Posterior vena cava (tissue), 2 donors: ENCODE results near the gene MARCHF4. TPM values are rescaled to one million over a fixed set of nuclear protein-coding genes. Genes with fewer than 3 reads are reported as not detected.
A peak's percentile ranks its signal among the peaks of the same experiment; 100 is the strongest.

Experiments
- DNase-seq: peaks from one replicate; pipeline ENCODE4 v3.0.0-alpha.2; 2020; ENCODE audit warnings: low spot score
- intact Hi-C, 2 donors: fragments of 100-400 bp; cut with DNase I; formaldehyde crosslinking; loops; one replicate each; pipeline versions ENCODE4 v1.14.1 to v1.14.2; 2022 to 2023
- long read RNA-seq, 2 donors: library from polyadenylated mRNA; unstranded; transcript quantifications; one replicate each; pipeline ENCODE4 v2.0.0, GENCODE V29; 2020 to 2021
- total RNA-seq, 2 donors: library from RNA; stranded (reverse); fragmentation: NEBNext Ultra II Directional; extraction: Animal tissue kit (Norgen Biotek cat#: 25700); gene quantifications; one replicate each; pipeline ENCODE4 v1.2.1, GENCODE V29; 2021
- donor health status: DM: yes; HTN: yes; CAD: no.
- donor health status: DM: yes; HTN: yes; CAD: no.

Gene MARCHF4
- not detected for total RNA-seq
- long read RNA-seq, donor 1 = 0 reads
- long read RNA-seq, donor 2 = 0 reads

GRCh38 chr2:216371721-216372702 is at the start of gene MARCHF4:
MARCHF4 (minus strand) TSS chr2:216372483; CDS start chr2:216370260, 2,223 bp downstream.
- peak; percentile 93 for DNase-seq
- intact Hi-C loops = no loop called here

GRCh38 chr2:216420367-216421101 is 48.3 kb upstream of the MARCHF4 start:
- intact Hi-C loops = no loop called here
- no peak for DNase-seq

- DNase-seq = no peak
- intact Hi-C loops = no loop called here
Measured at GRCh38 chr2:216418981-216419380, 46.7 kb upstream of the MARCHF4 start.

GRCh38 chr2:216416571-216417307 is 44.5 kb upstream of the MARCHF4 start:
- intact Hi-C loops = no loop called here
- no peak for DNase-seq

- DNase-seq = no peak
- intact Hi-C loops = no loop called here
Measured at GRCh38 chr2:216415541-216415940, 43.3 kb upstream of the MARCHF4 start.

GRCh38 chr2:216414772-216415319 is 42.6 kb upstream of the MARCHF4 start:
- DNase-seq = no peak
- intact Hi-C loops = no loop called here

GRCh38 chr2:216413882-216414281 is 41.6 kb upstream of the MARCHF4 start:
- intact Hi-C loops = no loop called here
- DNase-seq = no peak

- intact Hi-C loops = no loop called here
- peak; percentile 100 for DNase-seq
Measured at GRCh38 chr2:216412022-216412999, 40.0 kb upstream of the MARCHF4 start, which contains the start of gene SMARCAL1. SMARCAL1 (plus strand) TSS chr2:216412484; CDS start chr2:216414705, 2,221 bp downstream.

GRCh38 chr2:216410550-216410949 is 38.3 kb upstream of the MARCHF4 start:
- no peak for DNase-seq
- intact Hi-C loops = no loop called here

GRCh38 chr2:216408426-216409290 is 36.4 kb upstream of the MARCHF4 start:
- intact Hi-C loops = no loop called here
- no peak for DNase-seq

- intact Hi-C loops = no loop called here
- DNase-seq = no peak
Measured at GRCh38 chr2:216406826-216407225, 34.5 kb upstream of the MARCHF4 start.

- DNase-seq = no peak
- intact Hi-C loops = no loop called here
Measured at GRCh38 chr2:216405588-216405987, 33.3 kb upstream of the MARCHF4 start.

GRCh38 chr2:216404010-216404618 is 31.8 kb upstream of the MARCHF4 start:
- intact Hi-C loops = no loop called here
- DNase-seq = no peak

GRCh38 chr2:216402751-216403150 is 30.5 kb upstream of the MARCHF4 start:
- no peak for DNase-seq
- intact Hi-C loops = no loop called here

- no peak for DNase-seq
- intact Hi-C loops = no loop called here
Measured at GRCh38 chr2:216399621-216400020, 27.3 kb upstream of the MARCHF4 start.

- intact Hi-C loops = no loop called here
- DNase-seq = no peak
Measured at GRCh38 chr2:216394881-216395280, 22.6 kb upstream of the MARCHF4 start.
